ENCODE measurements around the gene SLC25A41. TPM values are rescaled to one million over a fixed set of nuclear protein-coding genes. Genes with fewer than 3 reads are reported as not detected.
A peak's percentile ranks its signal among the peaks of the same experiment; 100 is the strongest.

Gene SLC25A41
- polyA plus RNA-seq, 1 donor from 2014 or later: 3.8 TPM

DNA sequence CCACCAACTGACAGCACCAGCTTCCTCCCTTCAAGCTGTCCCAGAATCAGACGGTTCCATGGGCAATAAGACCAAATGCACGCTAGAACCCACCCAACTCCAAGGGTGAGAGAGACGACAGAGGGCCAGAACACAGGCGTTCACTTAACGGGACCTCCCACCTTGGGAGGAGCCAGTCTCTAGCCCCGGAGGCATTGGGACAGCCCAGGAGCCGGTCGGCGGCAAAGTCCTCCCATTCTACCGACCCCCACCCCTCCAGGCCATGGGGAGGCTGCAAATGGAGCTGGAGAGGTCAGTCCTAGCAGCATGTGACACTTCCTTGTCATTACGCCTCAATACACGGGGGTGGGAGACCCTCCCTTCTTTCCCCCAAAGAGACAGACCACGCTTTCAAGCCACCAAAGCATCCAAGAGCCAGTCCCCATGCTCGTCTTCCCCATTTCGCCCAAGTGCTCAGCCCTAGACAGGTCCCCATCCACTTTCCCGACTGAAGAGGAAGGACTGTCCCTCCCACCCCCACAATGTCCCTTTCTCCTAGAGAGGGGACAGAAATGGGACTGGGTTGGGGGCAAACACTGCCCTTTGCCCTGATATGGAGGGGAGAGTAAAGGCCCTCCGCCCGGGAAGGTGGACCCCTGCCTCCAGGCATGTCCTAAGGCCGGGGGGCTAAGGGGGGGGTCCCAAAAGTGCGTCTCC is 9.9 kb downstream of the SLC25A41 start:
- Histone ChIP-seq H3K4me3 (ENCODE audit: low read length) (peak overlapping the region; percentile 96), H3K9me2 (ENCODE audit: insufficient read depth, low read length) (no peaks in the 10 kb centered on the region), H3K9me3 (ENCODE audit: low read length) (no peaks in the 10 kb centered on the region), H4K20me1 (ENCODE audit: insufficient read depth) (peaks cover 32% of the 10 kb centered on the region), H3K27me3 (ENCODE audit: insufficient read depth, low read depth, low read length) (no peaks in the 10 kb centered on the region), H2AFZ (ENCODE audit: low read depth, low read length) (no peak overlapping the region), H3K4me2 (ENCODE audit: low read length) (peak overlapping the region; percentile 81), H3F3A (ENCODE audit: insufficient read depth, low read length, poor library complexity, severe bottlenecking) (no peaks in the 10 kb centered on the region), H3K9ac (ENCODE audit: low read length) (peak overlapping the region; percentile 84), H3K79me2 (replicated peaks; ENCODE audit: insufficient read depth, low read length) (peaks cover 38% of the 10 kb centered on the region), H3K27ac (ENCODE audit: low read length) (peak overlapping the region; percentile 59), H3K36me3 (ENCODE audit: insufficient read depth, low read length) (no peaks in the 10 kb centered on the region)
- TF ChIP-seq RAD21 (conservative IDR thresholded peaks at IDR 0.05): no peak
- no peak for TF ChIP-seq TAF1 (IDR thresholded peaks at IDR 0.05; ENCODE audit: low read depth)
- peak; percentile 22 for TF ChIP-seq SMC3 (conservative IDR thresholded peaks at IDR 0.05; ENCODE audit: poor library complexity)
- TF ChIP-seq EP300 (conservative IDR thresholded peaks at IDR 0.05; ENCODE audit: poor library complexity, severe bottlenecking): no peak
- no peak for TF ChIP-seq EZH2 (IDR thresholded peaks at IDR 0.05; ENCODE audit: borderline replicate concordance, insufficient read depth, low read length, poor library complexity, severe bottlenecking)
- TF ChIP-seq REST (IDR thresholded peaks at IDR 0.05; ENCODE audit: borderline replicate concordance): no peak
- peak; percentile 24 for TF ChIP-seq MXI1 (conservative IDR thresholded peaks at IDR 0.05; ENCODE audit: poor library complexity, severe bottlenecking)
- TF ChIP-seq CTCF (IDR thresholded peaks at IDR 0.05; ENCODE audit: poor library complexity, severe bottlenecking): no peak
- TF ChIP-seq POLR2AphosphoS5 (IDR thresholded peaks at IDR 0.05): no peak

DNA sequence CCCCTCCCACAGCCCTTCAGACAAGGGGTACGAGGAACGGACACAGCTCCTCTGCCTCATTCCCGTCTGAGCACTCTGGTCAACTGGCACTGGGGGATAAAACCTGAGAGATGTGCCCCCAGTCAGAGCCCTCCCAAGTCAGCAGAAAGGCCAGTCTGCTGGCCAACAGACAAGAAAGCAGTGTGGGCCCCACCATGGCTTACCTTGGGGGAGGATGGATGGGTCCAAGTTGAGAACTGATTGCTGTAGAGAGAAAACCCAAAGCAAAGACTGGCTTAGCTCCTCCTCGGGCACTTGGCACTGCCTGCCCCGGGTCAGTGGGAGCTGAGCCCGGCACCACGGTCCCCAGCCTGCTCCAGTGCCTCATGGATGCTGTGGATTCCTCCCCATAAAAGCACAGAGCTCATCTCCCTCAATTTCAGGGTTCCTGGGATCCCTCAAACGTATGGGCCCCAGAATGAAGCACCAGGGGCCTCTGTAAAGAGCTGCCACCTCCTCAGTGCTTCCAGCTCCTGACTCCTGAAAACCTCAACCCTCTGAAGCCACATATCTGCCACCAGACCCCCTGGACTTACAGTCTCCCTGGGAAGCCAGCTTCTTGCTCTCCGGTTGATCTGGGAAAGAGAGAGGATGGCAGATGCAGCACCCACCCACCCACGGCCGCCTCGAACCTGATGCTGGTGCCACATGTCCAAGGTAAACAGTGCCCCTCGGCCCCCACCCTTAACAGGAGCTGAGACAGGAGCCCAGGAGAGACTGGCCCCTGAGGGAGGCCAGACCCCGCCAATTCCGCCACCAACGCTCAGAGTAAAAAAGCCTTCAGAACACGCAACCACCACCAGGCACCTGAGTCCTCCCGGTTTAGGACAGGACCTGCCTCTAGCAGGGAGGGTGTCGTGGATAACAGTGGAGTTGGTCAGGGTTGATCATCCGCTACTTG is 12.2 kb downstream of the SLC25A41 start:
- Histone ChIP-seq H3K79me2 (replicated peaks; ENCODE audit: insufficient read depth, low read length) (peaks cover 38% of the 10 kb centered on the region), H3K4me3 (ENCODE audit: low read length) (no peak overlapping the region), H3F3A (ENCODE audit: insufficient read depth, low read length, poor library complexity, severe bottlenecking) (no peaks in the 10 kb centered on the region), H3K9me3 (ENCODE audit: low read length) (no peaks in the 10 kb centered on the region), H3K9me2 (ENCODE audit: insufficient read depth, low read length) (no peaks in the 10 kb centered on the region), H3K4me2 (ENCODE audit: low read length) (no peak overlapping the region), H3K36me3 (ENCODE audit: insufficient read depth, low read length) (no peaks in the 10 kb centered on the region), H3K9ac (ENCODE audit: low read length) (no peak overlapping the region), H4K20me1 (ENCODE audit: insufficient read depth) (peaks cover 32% of the 10 kb centered on the region), H3K27ac (ENCODE audit: low read length) (no peak overlapping the region), H2AFZ (ENCODE audit: low read depth, low read length) (no peak overlapping the region), H3K27me3 (ENCODE audit: insufficient read depth, low read depth, low read length) (no peaks in the 10 kb centered on the region)
- TF ChIP-seq POLR2AphosphoS5 (IDR thresholded peaks at IDR 0.05): no peak
- TF ChIP-seq REST (IDR thresholded peaks at IDR 0.05; ENCODE audit: borderline replicate concordance): no peak
- TF ChIP-seq MXI1 (conservative IDR thresholded peaks at IDR 0.05; ENCODE audit: poor library complexity, severe bottlenecking): no peak
- TF ChIP-seq SMC3 (conservative IDR thresholded peaks at IDR 0.05; ENCODE audit: poor library complexity): no peak
- no peak for TF ChIP-seq TAF1 (IDR thresholded peaks at IDR 0.05; ENCODE audit: low read depth)
- no peak for TF ChIP-seq EZH2 (IDR thresholded peaks at IDR 0.05; ENCODE audit: borderline replicate concordance, insufficient read depth, low read length, poor library complexity, severe bottlenecking)
